HepG2 (cell line): ENCODE results near the gene PRDX5. TPM values are rescaled to one million over a fixed set of nuclear protein-coding genes. Genes with fewer than 3 reads are reported as not detected.

ENCODE experiments used
- CENPX ChIP-seq: sonication (generic); formaldehyde crosslinking; IDR thresholded peaks from 2 replicates; pipeline ENCODE4 v1.9.0; 2021; ENCODE audit warnings: mild to moderate bottlenecking, missing genetic modification reagents, moderate library complexity
- HDAC6 ChIP-seq: fragments of 200-600 bp; sonication (generic); IDR thresholded peaks from 2 replicates; pipeline ENCODE4 v1.7.0; 2017; ENCODE audit warnings: mild to moderate bottlenecking, antibody characterized with exemption, low read length, low read depth
- KMT2B ChIP-seq: IDR thresholded peaks from 2 replicates; pipeline ENCODE4 v1.6.1; 2016; ENCODE audit warnings: missing genetic modification reagents, missing compliant biosample characterization
- MAFG ChIP-seq: sonication (generic); formaldehyde crosslinking; IDR thresholded peaks from 2 replicates; pipeline ENCODE4 v1.5.1; 2020; ENCODE audit warnings: mild to moderate bottlenecking, missing genetic modification reagents
- MYC ChIP-seq: sonication (generic); formaldehyde crosslinking; IDR thresholded peaks from 2 replicates; pipeline ENCODE4 v1.9.0; 2021; ENCODE audit warnings: missing genetic modification reagents, borderline replicate concordance
- NCOA1 ChIP-seq: sonication (generic); formaldehyde crosslinking; IDR thresholded peaks from 2 replicates; pipeline ENCODE4 v1.9.0; 2021; ENCODE audit warnings: missing genetic modification reagents
- NR2F6 ChIP-seq, 2 experiments: IDR thresholded peaks; 2 replicates each; pipeline ENCODE4 v1.6.1; 2016; ENCODE audit warnings: antibody characterized with exemption in 1 of 2, mild to moderate bottlenecking in 1 of 2
- PHF21A ChIP-seq: sonication (generic); formaldehyde crosslinking; IDR thresholded peaks from 2 replicates; pipeline ENCODE4 v1.5.0; 2020; ENCODE audit warnings: mild to moderate bottlenecking, missing genetic modification reagents
- RAD51 ChIP-seq: fragments of 450-650 bp; IDR thresholded peaks from 2 replicates; pipeline ENCODE4 v1.6.1; 2016; ENCODE audit warnings: borderline replicate concordance
- RXRA ChIP-seq: sonication (generic); formaldehyde crosslinking; IDR thresholded peaks from 2 replicates; pipeline ENCODE4 v1.5.1; 2020; ENCODE audit warnings: missing genetic modification reagents
- XBP1 ChIP-seq: sonication (generic); formaldehyde crosslinking; IDR thresholded peaks from 2 replicates; pipeline ENCODE4 v1.5.0; 2020; ENCODE audit warnings: missing genetic modification reagents
- ZBTB38 ChIP-seq: sonication (generic); formaldehyde crosslinking; IDR thresholded peaks from 2 replicates; pipeline ENCODE4 v1.5.1; 2020; ENCODE audit warnings: mild to moderate bottlenecking, missing genetic modification reagents
- ZNF431 ChIP-seq: sonication (generic); formaldehyde crosslinking; IDR thresholded peaks from 2 replicates; pipeline ENCODE4 v1.9.0; 2022; ENCODE audit warnings: missing genetic modification reagents, low read depth, mild to moderate bottlenecking, borderline replicate concordance
- ZNF552 ChIP-seq: sonication (generic); formaldehyde crosslinking; IDR thresholded peaks from 2 replicates; pipeline ENCODE4 v1.9.0; 2022; ENCODE audit warnings: missing genetic modification reagents, mild to moderate bottlenecking, borderline replicate concordance
- ZNF570 ChIP-seq: sonication (generic); formaldehyde crosslinking; IDR thresholded peaks from 2 replicates; pipeline ENCODE4 v1.4.0; 2020; ENCODE audit warnings: mild to moderate bottlenecking, missing genetic modification reagents, borderline replicate concordance
- ZNF616 ChIP-seq: sonication (generic); formaldehyde crosslinking; IDR thresholded peaks from 2 replicates; pipeline ENCODE4 v1.5.0; 2020; ENCODE audit warnings: low read depth, mild to moderate bottlenecking, missing genetic modification reagents
- ZNF709 ChIP-seq: sonication (generic); formaldehyde crosslinking; IDR thresholded peaks from 2 replicates; pipeline ENCODE4 v1.5.0; 2020; ENCODE audit warnings: mild to moderate bottlenecking, missing genetic modification reagents
- ZNF777 ChIP-seq: sonication (generic); formaldehyde crosslinking; IDR thresholded peaks from 2 replicates; pipeline ENCODE4 v1.4.0; 2020; ENCODE audit warnings: missing genetic modification reagents
- polyA plus RNA-seq, 8 experiments: library from polyadenylated mRNA; depleted of rRNA in 3 of 8; stranded (reverse) in 7 of 8; unstranded in 1 of 8; fragments of >200 nt; fragmentation: Illumina TruSeq in 4 of 8; extraction: Trizol in 4 of 8; gene quantifications; 2 replicates each; pipeline versions ENCODE4 v1.2.1 to v1.2.3, GENCODE V29; 2011 to 2016; ENCODE audit warnings: low read depth in 4 of 8, missing spikeins in 1 of 8, mixed read lengths in 1 of 8; ENCODE audit not compliant: insufficient read depth in 1 of 8
- total RNA-seq, 5 experiments: library from RNA; depleted of rRNA; stranded (reverse); fragments of >200 nt; fragmentation: Illumina TruSeq; extraction: Trizol; gene quantifications; 2 replicates each; pipeline ENCODE4 v1.2.3, GENCODE V29; 2016; ENCODE audit warnings: low read depth in 1 of 5
- TF ChIP-seq, protein P1 (sequence below): sonication (generic); formaldehyde crosslinking; IDR thresholded peaks from 2 replicates; pipeline ENCODE4 v1.5.0; 2020; ENCODE audit warnings: missing genetic modification reagents
- TF ChIP-seq, protein P2 (sequence below): sonication (generic); formaldehyde crosslinking; IDR thresholded peaks from 2 replicates; pipeline ENCODE4 v1.4.0; 2020; ENCODE audit warnings: missing genetic modification reagents
- TF ChIP-seq, protein P3 (sequence below): sonication (generic); formaldehyde crosslinking; IDR thresholded peaks from one replicate; pipeline ENCODE4 v1.5.1; 2020; ENCODE audit warnings: mild to moderate bottlenecking, missing genetic modification reagents; ENCODE audit errors: not compliant biosample characterization

PRDX5 gene
- total and polyA plus RNA-seq, 2 of the 13 experiments (the other 11 are each of a cell fraction or from before 2014, with no cell fraction given), result 215 to 311 TPM

DNA sequence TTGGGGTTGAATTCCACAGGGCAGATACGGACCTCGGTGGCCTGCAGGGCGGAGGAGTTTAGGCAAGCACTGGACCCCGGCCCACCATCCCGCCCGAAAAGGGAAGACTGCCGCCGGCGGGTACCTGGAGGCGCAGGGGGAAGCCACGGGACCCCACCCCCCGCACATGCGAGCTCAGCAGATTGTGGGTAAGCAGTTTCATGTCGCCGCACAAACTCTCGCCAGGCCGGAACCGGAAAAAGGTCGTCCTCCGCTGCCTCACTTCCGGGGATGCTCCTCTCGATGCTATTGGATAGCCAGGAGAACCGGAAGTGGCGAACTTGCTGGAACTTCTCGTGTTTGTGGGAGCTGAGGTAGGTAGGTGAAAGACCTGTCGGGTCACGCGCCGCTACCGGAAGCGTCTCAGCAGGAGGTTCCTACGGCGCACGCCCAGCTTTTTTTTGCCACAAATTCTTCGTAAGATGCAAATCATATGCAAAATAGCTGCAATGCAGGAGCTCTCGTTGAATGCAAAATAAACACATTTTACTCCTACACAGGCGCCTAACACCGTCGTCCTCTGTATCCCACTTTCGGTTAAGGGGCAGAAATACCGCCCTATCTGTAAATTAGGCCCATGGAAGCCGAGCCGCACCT lies 478 bp upstream of the PRDX5 start, which contains the start of gene TRMT112 (continued):
- TF ChIP-seq, protein P1, sequence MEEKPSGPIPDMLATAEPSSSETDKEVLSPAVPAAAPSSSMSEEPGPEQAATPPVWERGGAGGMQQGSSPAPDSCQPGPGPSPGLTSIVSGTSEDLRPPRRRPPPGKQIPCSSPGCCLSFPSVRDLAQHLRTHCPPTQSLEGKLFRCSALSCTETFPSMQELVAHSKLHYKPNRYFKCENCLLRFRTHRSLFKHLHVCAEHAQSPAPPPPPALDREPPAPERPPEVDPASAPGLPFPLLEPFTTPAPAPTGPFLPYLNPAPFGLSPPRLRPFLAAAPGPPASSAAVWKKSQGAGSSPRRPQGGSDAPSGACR (CRISPR knock-in tag), result no peak
- TF ChIP-seq ZNF616 (no peak), MYC (CRISPR knock-in tag) (no peak; the same call in 1 of the 2 replicates), PHF21A (CRISPR knock-in tag) (no peak), MAFG (CRISPR knock-in tag) (0 out of 2 replicates have a peak, but pooled peaks have one; percentile 45), NR2F6 (IDR thresholded peaks at IDR 0.05) (no peak), NR2F6 (CRISPR knock-in tag; IDR thresholded peaks at IDR 0.05) (no peak), NCOA1 (CRISPR knock-in tag) (no peak; the same call in 1 of the 2 replicates), HDAC6 (no peak), ZNF552 (CRISPR knock-in tag) (no peak), ZNF570 (CRISPR knock-in tag) (no peak), KMT2B (CRISPR knock-in tag) (peak; percentile 40; the same call in 1 of the 2 replicates), RAD51 (no peak), ZBTB38 (CRISPR knock-in tag) (peak; percentile 37; the same call in 1 of the 2 replicates), CENPX (CRISPR knock-in tag) (no peak), XBP1 (CRISPR knock-in tag) (no peak), ZNF431 (CRISPR knock-in tag) (no peak), ZNF709 (CRISPR knock-in tag) (peak; percentile 58; the same call in 1 of the 2 replicates), ZNF777 (CRISPR knock-in tag) (peak; percentile 10; the same call in 1 of the 2 replicates), RXRA (CRISPR knock-in tag) (no peak)
- TF ChIP-seq, protein P2, sequence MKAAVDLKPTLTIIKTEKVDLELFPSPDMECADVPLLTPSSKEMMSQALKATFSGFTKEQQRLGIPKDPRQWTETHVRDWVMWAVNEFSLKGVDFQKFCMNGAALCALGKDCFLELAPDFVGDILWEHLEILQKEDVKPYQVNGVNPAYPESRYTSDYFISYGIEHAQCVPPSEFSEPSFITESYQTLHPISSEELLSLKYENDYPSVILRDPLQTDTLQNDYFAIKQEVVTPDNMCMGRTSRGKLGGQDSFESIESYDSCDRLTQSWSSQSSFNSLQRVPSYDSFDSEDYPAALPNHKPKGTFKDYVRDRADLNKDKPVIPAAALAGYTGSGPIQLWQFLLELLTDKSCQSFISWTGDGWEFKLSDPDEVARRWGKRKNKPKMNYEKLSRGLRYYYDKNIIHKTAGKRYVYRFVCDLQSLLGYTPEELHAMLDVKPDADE (CRISPR knock-in tag), result no peak
- TF ChIP-seq, protein P3, sequence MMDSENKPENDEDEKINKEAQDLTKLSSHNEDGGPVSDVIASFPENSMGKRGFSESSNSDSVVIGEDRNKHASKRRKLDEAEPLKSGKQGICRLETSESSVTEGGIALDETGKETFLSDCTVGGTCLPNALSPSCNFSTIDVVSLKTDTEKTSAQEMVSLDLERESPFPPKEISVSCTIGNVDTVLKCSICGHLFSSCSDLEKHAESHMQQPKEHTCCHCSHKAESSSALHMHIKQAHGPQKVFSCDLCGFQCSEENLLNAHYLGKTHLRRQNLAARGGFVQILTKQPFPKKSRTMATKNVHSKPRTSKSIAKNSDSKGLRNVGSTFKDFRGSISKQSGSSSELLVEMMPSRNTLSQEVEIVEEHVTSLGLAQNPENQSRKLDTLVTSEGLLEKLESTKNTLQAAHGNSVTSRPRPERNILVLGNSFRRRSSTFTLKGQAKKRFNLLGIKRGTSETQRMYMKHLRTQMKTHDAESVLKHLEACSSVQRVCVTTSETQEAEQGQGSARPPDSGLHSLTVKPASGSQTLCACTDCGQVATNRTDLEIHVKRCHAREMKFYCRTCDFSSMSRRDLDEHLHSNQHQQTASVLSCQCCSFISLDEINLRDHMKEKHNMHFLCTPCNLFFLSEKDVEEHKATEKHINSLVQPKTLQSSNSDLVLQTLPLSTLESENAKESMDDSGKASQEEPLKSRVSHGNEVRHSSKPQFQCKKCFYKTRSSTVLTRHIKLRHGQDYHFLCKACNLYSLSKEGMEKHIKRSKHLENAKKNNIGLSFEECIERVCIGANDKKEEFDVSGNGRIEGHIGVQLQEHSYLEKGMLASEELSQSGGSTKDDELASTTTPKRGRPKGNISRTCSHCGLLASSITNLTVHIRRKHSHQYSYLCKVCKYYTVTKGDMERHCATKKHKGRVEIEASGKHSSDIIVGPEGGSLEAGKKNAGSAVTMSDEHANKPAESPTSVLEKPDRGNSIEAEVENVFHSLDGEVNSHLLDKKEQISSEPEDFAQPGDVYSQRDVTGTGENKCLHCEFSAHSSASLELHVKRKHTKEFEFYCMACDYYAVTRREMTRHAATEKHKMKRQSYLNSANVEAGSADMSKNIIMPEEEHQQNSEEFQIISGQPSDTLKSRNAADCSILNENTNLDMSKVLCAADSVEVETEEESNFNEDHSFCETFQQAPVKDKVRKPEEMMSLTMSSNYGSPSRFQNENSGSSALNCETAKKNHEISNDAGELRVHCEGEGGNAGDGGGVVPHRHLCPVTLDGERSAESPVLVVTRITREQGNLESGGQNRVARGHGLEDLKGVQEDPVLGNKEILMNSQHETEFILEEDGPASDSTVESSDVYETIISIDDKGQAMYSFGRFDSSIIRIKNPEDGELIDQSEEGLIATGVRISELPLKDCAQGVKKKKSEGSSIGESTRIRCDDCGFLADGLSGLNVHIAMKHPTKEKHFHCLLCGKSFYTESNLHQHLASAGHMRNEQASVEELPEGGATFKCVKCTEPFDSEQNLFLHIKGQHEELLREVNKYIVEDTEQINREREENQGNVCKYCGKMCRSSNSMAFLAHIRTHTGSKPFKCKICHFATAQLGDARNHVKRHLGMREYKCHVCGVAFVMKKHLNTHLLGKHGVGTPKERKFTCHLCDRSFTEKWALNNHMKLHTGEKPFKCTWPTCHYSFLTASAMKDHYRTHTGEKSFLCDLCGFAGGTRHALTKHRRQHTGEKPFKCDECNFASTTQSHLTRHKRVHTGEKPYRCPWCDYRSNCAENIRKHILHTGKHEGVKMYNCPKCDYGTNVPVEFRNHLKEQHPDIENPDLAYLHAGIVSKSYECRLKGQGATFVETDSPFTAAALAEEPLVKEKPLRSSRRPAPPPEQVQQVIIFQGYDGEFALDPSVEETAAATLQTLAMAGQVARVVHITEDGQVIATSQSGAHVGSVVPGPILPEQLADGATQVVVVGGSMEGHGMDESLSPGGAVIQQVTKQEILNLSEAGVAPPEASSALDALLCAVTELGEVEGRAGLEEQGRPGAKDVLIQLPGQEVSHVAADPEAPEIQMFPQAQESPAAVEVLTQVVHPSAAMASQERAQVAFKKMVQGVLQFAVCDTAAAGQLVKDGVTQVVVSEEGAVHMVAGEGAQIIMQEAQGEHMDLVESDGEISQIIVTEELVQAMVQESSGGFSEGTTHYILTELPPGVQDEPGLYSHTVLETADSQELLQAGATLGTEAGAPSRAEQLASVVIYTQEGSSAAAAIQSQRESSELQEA (CRISPR knock-in tag), result no peak
